Endometrial microvascular endothelial cells (primary cell): ENCODE results near the gene ATCAY. TPM values are rescaled to one million over a fixed set of nuclear protein-coding genes. Genes with fewer than 3 reads are reported as not detected.
"Not testable (repeated sequence)": the region's sequence is repeated elsewhere in the genome, so short reads cannot be mapped to it uniquely, and the experiment has no call there.

Experiments
- in situ Hi-C: cut with HindIII; loops from 2 replicates; pipeline ENCODE4 v1.10.0; 2017; ENCODE audit warnings: low sequenced_read_pairs, low pct_unique_long_range_greater_than_20kb; ENCODE audit errors: inconsistent ontology term
- total RNA-seq: library from RNA; depleted of rRNA; stranded (reverse); fragments of >200 nt; gene quantifications from one replicate; pipeline ENCODE4 v1.2.3, GENCODE V29; 2015; ENCODE audit errors: inconsistent ontology term

Gene ATCAY
- total RNA-seq, 1 donor from 2014 or later = not detected

DNA sequence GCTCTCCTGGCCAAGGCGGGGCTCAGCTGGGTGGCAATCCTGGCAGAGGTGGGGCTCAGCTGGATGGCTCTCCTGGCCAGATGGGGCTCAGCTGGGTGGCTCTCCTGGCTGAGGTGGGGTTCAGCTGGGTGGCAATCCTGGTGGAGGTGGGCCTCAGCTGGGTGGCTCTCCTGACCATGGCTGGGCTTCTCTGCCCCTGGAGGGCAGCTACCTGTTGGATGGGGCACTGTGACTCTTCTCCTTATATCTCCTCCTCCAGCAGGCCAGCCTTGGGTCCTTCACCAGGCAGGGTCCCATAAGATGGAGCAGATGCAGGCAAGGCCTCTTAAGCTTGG lies 28.3 kb upstream of the ATCAY start:
- in situ Hi-C loops = no loop called here

DNA sequence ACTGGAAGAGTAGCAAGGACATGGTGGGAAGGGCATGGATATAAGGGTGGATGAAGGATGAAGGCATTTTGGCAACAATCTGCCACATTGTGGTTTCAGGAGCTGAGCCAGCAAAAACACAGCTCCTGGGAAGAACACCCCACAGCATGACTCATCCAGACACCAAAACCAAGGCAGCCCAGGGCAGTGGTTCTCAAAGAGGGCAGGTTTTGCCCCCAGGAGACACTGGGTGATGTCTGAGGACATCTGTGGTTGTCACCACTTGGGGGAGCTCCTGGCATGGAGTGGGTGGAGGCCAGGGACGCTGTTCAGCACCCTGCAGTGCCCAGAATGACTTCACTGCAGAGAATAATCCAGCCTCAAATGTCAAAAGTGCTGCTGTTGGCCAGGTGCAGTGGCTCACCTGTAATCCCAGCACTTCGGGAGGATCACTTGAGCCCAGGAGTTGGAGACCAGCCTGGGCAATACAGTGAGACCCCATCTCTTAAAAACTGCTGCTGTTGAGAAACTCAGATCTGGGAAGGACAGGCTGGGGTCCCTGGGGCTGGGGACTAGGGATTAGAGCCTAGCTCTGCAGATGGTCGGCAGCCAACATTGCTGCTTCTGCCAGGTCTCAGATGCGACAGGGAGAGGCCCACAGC lies 27.8 kb upstream of the ATCAY start:
- in situ Hi-C loops = no loop called here

DNA sequence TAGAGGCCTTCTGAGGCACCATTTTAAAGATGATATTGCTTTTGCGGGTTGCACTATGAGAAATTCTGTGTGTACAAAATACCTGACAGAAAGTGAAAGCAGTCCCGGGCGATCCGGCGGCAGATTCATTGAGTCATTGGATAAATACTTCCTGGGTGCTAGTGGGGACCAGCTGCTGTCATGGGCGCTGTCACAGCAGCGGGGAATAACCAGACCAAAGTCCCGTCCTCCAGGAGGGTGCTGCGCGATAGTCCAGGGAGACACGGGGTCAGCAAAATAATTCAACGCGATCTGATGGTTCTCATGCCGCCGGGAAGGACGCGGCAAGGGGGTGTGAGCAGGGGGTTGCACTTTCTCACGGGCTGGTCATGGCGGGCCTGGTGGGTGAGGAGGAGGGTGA lies 25.2 kb upstream of the ATCAY start:
- in situ Hi-C loops = no loop called here

DNA sequence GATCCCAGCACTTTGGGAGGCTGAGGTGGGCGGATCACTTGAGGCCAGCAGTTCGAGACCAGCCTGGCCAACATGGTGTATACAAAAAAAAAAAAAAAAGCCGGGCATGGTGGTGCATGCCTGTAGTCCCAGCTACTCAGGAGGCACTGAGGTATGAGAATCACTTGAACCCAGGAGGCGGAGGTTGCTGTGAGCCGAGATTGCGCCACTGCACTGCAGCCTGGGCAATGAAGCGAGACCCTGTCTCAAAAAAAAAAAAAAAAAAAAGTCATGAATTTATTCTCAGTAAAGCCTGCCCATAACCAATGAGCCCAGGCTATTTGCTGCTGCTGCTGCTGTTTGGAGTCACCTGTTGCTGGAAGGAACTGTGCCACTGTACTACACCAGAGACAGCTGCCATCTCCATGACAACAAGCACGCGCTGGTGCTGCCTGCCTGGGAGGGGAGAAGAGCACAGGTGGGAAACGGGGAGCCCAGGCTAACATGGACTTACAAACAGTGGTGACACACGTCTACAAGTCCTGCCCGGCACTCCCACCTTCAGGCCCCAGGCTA lies 23.0 kb upstream of the ATCAY start:
- in situ Hi-C loops = no loop called here

DNA sequence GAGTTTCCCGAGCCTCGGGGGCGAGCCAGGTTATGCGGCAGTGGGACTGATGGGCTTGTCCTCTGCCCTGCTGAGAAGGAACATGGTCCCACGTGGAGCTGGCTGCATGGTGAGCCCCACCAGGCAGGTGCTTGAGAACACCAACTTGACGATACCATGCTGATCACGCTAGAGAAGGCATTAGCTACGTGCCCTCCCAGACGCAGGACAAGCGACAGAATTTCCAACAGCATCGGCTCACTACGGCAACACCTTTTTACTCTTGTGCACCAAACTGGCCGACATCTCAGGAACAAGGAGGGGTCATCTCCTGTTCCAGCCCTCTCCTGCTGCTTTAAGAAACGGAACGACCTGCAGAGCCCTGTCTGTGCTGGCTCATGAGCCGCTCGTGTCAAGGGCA lies 20.0 kb upstream of the ATCAY start:
- in situ Hi-C loops = no loop called here

DNA sequence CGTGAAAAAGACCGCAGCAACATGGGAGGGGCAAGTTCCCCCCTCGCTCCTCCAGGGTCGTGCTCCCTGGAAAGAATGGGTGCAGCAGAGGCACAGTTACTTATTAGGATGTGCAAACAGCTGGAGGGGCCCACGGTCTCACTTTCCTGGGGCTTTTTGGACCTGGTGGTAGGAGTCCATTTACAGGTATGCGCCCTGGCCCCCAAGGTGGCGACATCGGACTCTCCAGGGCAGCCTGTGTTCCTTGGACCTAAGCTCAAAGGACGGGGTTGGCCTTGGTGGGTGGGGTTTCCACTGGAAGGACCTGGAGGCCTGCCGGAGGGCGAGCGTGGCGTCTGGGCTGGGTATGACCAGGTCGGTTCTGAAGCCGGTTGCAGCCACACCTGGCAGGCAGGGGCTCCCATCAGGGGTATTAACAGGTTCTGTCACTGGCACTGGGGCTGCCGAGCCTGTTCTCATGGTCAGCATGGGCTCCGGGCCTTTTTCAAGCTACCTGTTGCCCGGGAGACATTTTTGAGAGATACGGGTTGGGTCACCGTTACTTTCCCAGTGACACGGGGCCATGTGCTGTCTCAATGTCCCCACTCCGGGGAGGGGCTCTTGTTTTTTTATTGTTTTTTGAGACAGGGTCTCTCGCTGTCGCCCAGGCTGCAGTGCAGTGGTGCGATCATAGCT lies 17.5 kb upstream of the ATCAY start:
- in situ Hi-C loops = no loop called here

DNA sequence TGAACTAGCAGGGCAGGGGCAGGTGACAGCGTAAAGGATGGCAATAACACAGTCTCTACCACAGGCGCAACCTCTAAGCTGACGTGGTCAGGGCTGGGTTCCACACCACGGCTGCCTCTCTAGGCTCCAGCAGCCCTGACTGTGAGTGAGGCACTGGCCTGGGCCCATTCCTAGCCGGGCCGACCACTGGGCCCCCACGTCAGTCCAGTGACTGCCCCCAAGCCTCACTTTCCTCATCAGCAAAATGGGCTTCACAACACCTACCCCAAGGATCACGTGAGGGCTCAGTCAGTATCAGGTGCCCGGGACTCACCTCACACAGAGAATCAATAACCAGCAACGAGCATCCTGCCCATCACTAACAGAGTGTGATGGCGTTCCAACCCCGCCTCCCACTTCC lies 16.8 kb upstream of the ATCAY start:
- in situ Hi-C loops = no loop called here

DNA sequence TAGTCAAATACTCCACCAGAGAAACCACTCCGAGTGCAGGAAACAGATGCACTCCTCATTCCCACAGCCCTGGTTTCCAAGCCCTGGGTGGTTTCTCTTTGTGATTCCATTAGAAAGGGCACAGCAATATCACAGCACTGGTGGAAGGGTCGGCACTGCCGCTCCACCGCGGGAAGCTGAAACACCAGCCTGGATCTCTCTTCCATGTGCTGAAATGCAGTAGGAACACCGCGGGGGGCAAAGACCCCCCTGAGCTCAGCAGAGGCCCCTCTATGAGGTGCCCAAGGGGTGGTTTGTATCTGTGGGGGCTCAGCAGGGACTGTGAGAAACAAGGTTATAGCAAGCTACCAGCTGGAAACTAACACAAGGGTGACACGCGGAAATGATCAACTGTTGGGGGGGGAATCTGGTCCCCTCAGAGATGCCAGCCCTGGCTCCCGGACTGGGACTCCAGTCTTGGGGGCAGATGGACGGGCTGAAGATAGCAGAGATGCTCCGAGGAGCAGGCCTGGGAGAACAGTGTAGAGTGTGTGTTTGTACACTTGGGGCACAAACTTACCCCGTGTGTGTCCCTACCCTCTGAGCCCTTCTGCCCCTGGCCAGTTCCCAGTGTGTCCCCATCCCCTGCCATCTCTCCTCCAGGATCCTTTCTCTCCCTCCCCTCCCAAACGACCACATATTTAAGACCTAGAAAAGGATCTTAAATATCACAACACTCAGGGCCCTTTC lies 13.4 kb upstream of the ATCAY start:
- in situ Hi-C loops = no loop called here

DNA sequence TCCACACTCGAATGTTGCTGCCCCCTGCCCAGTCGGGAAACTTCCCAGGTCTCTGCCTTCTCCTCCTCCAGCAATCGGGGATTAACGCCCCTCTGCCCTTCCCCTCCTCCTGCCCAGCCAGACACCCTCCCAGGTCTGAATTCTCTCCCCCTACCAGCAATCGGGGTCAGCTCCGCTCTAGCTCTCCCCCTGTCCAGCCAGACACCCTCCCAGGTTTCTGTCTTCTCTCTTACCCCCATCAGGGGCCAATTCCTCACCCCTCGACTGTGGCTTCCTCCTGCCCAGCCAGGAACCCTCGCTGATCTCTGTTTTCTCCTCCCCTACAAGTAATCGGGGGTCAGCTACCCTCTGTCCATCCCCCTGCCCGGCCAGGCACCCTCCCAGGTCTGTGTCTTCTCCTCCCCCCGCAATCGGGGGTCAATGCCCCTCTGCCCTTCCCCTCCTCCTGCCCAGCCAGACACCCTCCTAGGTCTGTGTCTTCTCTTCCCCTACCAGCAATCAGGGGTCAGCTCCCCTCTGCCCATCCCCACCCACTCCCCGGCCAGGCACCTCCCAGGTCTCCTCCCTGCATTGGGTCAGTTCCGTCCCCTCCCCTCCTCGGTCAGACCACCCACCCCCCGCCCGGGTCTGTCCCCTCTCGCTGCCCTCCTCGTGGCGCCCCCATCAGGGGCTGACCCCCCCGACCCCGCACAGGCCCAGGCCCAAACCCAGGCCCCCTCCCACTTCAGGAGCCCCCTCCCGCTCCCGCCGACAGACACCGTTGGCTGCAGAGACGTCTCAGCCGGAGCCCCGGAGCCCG lies 12.3 kb upstream of the ATCAY start:
- in situ Hi-C loops = no loop called here

DNA sequence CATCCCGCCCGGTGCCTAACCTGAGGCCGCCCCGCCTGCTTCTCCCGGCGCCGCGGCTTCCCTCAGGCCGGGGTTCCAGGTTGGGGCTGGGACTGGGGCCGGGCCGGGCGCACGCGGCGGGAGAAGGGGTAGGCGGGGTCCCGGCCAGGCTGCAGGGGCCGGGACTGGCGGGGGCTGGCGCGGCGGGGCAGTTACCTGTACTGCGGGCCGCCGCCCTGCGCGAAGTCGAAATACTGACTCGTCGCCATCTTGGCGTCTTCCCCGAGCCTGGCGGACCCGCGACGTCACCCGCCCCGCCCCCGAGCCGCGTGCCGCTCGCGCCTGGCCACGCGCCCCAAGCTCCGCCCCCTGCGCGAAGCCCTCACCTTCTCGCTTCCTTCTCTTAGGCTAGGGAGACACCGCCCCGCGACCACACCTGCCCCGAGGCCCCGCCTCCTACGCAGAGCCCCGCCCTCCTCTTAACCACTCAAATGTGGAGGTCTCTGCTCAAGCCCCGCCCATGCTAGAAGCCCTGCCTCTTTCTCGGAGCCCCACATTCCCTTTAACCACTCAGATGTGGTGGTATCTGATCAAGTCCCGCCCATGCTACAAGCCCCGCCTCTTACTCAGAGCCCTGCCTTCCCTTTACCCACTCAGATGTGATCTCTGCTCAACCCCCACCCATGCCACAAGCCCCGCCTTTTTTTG lies 11.6 kb upstream of the ATCAY start, which contains the start of gene ZFR2:
Gene ZFR2 (minus strand): TSS at position 269 of the 687 bp plus-strand sequence. CDS start 21 bp downstream, at position 248.
- in situ Hi-C loops = no loop called here

DNA sequence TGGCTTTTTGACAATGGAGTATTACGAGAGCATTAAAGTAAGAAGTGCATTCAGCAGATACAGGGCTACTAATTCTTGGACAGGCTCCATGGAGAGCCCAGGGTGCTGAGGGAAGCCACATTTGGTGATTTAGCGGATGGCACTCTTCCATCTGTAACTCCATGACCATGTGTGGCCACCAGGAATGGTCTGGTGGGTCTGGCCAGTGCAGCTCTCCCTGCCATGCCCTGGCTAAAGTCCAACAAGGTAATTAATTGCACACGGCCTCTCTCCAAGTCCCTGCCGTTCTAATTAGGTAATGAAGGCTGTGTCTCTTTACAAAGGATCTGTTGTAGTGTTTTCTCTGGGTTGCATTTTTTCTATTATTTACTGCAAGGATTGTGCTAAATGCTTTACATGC lies 7.3 kb upstream of the ATCAY start:
- in situ Hi-C loops = no loop called here

DNA sequence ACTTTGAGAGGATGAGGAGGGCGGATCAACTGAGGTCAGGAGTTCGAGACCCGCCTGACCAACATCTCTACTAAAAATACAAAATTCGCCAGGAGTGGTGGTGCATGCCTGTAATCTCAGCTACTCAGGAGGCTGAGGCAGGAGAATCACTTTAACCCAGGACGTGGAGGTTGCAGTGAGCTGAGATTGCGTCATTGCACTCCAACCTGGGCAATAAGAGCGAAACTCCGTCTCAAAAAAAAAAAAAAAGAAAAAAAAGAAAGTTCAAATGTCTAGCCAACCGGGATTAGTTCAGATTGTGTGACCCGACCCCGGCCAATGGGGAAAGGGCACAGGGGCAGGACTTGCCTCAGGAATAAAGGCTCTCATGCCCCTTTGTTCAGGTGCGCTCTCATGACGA lies 5.8 kb upstream of the ATCAY start:
- in situ Hi-C loops = not testable (repeated sequence)

DNA sequence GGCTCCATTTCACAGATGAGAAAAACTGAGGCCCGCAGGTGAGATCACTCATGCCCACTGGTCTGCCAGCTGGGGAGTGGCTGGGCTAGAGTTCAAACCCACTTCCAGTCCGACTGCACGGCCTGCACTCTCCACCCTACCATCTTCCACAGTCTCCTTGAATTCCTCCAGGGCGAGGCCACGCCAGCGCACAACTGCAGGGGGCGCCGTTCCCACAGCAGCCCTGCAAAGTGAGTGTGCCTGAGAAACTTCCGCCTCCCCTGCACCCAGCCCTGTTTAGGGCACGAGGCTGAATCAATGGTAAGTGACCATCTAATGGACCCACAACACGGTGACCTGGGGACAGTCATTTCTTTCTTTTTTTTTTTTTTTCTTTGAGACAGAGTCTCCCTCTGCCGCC lies 829 bp upstream of the ATCAY start:
- in situ Hi-C loops = no loop called here

DNA sequence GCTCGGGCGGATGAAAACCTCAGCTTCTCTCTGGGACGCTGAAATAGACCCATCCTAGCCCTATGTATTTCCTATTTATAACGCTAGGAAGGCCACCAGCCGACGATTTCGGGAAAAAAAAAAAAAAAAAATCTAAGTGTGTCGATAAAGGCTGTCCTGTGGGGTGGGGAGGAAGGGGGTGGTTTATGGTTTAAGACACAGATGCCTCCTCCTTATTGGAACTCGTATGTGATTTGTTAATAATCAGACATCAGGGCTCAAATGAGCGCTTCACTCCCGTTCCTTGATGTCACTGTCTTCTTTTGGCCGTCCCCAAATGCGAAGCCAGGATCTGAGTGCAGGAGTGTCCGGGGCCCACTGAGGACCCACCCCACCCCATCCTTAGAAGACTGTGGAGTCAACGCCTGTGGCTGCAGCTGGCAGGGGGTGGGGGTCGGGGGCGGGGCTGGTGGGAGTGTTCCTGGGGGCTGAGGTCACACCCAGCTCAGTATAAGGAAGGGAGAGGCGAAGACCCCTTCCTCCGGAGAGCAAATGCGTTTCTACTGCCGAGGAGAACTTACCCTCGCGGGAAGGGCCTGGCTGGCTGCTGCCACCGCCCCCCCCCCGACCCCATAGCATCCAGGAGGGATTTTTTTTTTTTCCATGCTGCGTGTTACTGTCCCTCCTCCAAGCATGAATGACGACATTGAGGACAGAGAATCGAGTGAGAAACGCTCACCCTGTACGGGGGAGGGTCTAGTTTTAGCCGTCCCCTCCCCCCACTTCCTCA lies 971 bp downstream of the ATCAY start:
- in situ Hi-C loops = no loop called here

DNA sequence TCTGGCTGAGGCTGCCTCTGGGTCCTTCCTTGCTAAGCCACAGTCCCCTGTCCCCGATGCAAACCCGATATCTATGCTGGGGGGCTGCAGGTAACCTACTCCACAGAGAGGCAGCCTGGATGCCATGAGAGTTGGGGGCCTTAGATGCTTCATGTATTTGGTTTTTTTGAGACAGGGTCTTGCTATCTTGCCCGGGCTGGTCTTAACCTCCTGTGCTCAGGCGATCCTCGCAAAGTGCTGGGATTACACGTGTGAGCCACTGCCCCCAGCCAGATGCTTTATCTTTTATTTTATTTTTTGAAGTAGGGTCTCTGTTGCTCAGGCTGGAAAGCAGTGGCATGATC lies 1.5 kb downstream of the ATCAY start:
- in situ Hi-C loops = no loop called here

DNA sequence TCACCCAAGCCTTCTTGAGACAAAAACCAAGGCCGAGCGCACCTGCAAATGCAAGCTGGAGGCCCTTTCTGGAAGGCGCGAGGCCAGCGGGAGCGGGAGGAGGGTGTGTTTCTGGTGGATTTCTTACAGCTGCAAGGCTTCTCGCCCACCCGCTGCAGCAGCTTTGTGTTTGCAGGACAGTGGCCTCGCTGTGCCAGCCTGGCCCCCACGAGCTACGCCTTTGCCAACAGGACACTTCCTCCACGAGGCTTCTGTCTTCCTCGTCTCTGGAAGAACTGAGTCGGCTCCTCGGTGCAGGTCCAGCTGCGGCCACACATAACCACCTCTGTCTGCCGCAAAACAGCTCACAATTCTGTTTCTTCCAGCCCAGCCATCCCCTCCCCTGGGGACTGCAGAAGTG lies 10.1 kb downstream of the ATCAY start:
- in situ Hi-C loops = no loop called here

DNA sequence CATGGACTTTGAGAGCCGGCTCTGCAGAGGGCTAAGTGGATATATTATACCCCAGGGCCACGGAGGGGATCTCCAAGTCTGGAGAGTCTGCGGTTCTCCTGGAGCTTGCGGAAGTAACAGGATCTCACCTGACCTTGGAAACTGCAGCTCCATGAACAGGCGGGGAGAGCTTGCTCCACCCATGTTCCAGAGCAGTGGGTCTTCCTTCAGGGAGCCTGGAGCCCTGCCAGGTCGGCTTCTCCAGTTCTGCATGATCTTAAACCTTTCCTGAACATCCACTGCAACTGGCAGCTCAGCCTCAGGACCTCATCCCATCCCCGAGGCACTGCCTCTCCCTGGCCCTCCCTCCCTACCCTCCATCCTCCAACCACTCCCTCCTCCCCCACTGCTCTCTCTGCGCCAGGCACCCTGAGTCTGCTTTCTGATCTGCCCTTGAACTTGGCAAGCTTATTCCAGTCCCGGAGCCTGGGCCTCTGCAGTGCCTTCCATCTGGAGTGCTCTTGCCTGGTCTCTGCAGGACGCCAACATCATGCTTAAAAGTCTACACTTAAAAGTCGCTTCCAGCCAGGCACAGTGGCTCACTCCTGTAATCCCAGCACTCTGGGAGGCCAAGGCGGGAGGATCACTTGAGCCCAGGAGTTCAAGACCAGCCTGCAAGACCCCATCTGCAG lies 13.2 kb downstream of the ATCAY start:
- in situ Hi-C loops = no loop called here

DNA sequence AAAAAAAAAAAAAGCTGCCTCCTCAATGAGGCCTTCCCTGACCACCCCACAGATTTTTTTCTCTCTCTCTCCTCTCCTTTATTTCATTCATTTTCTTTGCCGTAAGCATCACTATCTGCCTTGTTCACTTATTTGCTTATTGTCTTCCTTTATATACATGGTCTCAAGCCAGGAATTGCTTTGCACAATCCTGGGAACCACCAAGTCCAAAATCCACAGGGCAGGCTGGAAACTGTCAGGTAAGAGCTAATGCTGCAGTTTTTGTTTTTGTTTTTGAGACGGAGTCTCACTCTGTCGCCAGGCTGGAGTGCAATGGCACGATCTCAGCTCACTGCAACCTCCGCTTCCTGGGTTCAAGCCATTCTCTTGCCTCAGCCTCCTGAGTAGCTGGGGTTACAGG lies 14.5 kb downstream of the ATCAY start:
- in situ Hi-C loops = not testable (repeated sequence)
